HL-60/S4 treated with retinoic acid at 250 ng/mL for 4 days and 3 days (cell line): Measurements from ENCODE around the gene PRR5.

ENCODE experiments used
- in situ Hi-C: fragments of 300-500 bp; cut with MboI; formaldehyde crosslinking; loops from 2 replicates; pipeline ENCODE4 v1.7.0; 2022; ENCODE audit warnings: low sequenced_read_pairs

Gene PRR5

GRCh38 chr22:44711690-44712555, 9.9 kb downstream of the PRR5 start:
- in situ Hi-C loops: no loop called here

GRCh38 chr22:44712962-44713361, 11.0 kb downstream of the PRR5 start:
- in situ Hi-C loops: no loop called here

DNA sequence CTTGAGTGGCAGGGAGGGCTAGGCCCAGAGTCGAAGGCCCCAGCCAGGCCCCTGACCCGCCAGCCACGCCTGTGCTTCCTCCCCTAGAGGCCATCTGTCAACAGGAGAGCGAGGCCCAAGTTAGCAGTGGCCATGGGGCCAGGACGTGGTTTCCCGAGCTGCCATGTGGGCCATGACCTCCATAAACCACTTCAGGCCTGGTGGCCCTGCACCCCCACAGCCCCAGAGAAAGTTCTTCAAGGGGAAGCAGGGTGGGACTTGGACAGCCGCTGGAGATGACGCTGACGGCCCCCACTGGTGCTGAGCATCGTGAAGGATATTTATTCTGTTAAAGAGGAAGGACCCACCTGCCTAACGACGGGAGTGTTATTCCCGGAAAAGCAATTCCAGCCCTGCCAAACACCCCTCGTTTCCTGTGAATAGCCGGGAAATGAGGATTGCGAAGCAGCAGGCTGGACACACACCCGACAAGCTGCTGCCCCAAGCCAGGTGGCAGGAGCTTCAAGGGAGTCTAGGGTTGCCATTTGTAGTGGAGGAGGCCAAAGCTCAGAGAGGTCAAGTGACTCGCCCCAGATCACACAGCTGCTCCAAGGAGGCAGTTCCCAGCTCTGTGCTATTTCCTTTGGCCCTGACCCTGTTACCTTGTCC, 12.8 kb downstream of the PRR5 start:
- in situ Hi-C loops: no loop called here

DNA sequence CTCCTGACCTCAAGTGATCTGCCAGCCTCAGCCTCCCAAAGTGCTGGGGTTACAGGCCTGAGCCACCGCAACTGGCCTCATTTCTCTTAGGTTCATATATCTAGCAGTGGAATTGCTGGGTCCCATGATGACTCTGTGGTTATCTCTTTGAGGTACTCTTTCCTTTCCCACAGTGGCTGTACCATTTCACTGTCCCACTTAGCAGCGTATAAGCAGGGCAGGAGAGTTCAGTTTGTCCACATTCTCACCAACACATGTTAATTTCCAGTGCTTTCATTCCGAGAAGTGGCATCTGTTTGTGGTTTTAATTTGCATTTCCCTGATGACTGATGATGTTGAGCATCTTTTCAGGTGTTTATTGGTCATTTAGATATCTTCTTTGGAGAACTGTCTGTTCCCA, 16.4 kb downstream of the PRR5 start:
- in situ Hi-C loops: no loop called here

DNA sequence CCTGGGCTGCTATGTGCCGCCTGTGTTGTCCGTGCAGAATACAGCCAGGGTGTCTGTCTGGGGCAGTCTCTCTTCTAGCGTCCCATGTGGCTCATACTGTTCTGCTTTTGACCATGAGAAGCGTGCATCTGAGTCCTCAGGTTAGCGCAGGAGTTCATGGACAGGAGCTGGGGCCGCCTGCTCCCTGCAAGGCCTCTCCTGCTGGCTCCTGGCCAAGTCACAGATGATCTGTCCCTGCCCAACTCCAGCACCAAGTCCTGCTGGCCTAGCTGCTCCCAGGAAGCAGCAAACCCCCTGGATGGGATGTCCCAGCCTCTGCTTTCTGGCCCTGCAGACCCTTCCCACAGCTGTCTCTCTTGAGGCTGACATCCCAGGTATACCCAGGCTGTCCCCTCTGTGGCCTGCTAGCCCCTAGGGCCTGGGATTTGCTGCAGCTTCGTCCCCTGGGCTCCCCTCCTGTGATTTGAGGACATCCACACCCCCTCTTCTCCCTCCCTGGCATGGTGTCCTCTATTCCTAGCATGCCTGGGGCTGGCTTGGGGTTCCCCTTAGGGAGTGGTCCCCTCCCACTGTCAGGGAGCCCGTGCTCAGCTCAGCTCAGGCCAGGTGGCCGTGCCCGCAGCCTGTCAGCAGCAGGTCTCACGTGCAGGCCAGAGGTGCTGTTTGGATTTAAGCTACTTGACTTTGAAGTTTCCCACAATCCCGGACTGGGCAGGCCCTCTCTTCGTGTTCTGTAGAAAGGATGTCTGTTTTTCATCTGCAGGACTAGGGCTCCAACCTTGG, 17.8 kb downstream of the PRR5 start:
- in situ Hi-C loops: no loop called here

GRCh38 chr22:44721213-44721612, 19.2 kb downstream of the PRR5 start:
- in situ Hi-C loops: no loop called here

DNA sequence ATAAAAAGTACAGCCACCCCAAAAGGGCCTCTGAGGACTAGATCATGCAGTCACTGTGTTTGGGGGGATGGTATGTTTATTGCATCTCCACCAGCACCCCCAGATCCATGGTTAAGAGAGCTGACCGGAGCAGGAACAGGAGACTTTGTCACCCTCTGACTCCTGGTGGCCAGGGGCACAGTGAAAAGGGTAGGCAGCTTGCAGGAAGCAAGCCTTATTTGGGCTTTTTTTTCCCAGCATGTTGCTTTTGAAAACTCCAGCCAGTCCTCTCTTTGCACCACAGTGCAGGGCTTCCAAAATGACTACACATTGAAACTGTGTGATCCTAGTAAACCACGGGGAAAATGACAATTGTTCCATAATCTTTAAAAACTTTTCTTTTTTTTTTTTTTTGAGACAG, 20.6 kb downstream of the PRR5 start:
- in situ Hi-C loops: no loop called here

DNA sequence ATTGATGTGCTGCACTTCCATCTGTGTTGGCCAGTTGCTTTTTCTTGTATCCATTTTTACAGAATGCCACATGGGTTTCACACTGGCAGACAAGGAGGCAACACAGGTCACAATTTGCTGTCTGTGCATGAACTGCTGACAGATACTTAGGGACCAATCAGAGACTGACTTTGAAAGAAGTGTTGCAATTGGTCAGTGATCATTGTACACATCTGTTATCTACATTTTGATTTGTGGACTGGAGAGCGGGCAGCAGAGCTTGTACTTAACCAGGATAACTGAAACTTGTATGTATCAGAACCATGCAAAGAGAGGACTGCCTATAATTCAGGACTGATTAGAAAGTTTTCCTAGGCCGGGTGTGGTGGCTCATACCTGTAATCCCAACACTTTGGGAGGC, 21.8 kb downstream of the PRR5 start:
- in situ Hi-C loops: no loop called here

DNA sequence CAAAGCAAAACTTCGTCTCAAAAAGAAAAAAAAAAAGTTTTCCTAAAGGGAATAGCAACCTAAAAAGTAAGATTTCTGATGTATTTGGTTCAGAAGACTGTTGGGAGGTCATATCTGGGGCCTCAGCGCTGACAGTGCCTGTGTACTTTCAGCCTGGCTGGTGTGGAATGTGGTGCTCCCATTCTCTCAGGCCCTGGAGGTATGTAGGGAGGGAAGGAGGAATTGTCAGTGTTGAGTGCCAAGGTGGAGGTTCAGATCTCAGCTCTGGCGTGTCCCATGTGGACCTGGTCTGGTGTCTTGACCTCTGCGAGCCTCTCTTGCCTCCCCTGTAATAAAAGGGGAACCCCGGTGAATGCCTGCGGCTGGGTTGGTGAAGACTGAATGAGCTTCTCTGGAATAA, 22.4 kb downstream of the PRR5 start:
- in situ Hi-C loops: no loop called here

GRCh38 chr22:44724859-44725258, 22.9 kb downstream of the PRR5 start:
- in situ Hi-C loops: no loop called here

DNA sequence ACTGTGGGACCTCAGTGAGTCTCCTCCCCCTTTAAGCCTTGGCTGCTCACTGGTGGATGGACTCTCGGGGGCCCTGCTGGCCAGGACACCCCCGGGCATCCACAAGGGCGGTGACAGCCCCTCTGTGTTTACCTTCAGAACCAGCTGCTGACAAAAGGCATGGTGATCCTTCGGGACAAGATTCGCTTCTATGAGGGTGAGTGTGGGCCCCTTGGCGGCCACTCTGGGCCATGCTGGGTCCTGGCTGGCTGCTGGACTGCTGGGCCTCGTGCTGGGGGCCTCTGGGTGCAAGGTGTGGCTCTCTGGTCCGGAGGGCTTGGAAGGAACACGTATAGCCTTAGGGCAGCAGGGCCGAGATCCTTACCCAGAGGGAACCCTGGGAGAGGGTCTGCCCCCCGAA, 24.4 kb downstream of the PRR5 start:
- in situ Hi-C loops: no loop called here

GRCh38 chr22:44727148-44727547, 25.1 kb downstream of the PRR5 start:
- in situ Hi-C loops: no loop called here

- in situ Hi-C loops: no loop called here
Observed at GRCh38 chr22:44727709-44728108, 25.7 kb downstream of the PRR5 start.

- in situ Hi-C loops: no loop called here
Observed at GRCh38 chr22:44728761-44729324, 26.8 kb downstream of the PRR5 start.

GRCh38 chr22:44729391-44730021, 27.5 kb downstream of the PRR5 start:
- in situ Hi-C loops: no loop called here

DNA sequence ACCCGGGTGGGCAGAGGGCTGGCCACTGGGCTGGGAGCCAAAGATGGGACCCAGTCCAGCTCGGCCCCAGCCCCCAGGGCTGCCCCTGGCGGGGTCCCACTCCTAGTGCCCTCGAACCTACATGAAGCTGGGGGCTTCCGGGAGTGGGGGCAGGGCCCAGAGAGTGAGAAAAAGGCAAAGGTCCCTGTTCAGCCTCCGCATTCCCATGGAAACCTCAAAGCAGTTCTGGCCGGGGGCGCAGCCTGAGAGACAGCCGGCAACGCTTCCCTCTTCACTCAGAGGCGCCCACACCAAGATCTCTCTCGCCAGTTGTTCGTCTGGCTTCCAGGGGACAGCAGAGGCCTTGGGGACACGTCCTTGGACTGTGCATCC, 28.0 kb downstream of the PRR5 start:
- in situ Hi-C loops: no loop called here

- in situ Hi-C loops: no loop called here
Observed at GRCh38 chr22:44730490-44731356, 28.7 kb downstream of the PRR5 start.

DNA sequence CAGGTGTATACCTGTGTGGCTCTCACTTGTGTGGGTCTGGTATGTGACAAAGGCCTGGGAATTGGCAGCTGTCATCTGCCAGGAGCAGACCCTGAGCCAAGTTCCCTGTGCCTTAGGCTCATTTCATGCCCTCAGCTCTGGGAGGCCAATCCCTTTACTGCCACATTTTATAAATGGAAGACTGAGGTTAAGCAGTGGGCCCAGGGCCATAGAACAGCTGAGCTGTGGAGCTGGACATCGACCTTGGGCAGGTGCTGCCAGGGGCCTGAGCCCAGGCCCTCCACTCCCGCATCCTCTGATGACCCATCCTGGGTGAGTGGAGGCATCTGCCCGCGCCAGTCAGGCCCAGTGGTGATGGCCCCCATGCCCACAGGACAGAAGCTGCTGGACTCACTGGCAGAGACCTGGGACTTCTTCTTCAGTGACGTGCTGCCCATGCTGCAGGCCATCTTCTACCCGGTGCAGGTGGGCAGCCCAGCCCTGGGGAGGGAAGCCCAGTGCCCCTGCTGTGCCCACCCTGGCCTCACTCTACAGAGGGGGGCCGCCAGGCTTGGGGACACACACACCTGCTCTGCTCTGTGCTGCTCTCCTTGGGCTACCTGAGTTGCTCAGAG, 29.5 kb downstream of the PRR5 start:
- in situ Hi-C loops: no loop called here

GRCh38 chr22:44732017-44732561, 30.1 kb downstream of the PRR5 start:
- in situ Hi-C loops: no loop called here
